Measurements from ENCODE around the gene KIAA0586. TPM values are rescaled to one million over a fixed set of nuclear protein-coding genes. Genes with fewer than 3 reads are reported as not detected.

Gene KIAA0586
- total and polyA plus RNA-seq, 2 of the 4 experiments (the other 2 are of a cell fraction): 9.4 to 36.7 TPM

DNA sequence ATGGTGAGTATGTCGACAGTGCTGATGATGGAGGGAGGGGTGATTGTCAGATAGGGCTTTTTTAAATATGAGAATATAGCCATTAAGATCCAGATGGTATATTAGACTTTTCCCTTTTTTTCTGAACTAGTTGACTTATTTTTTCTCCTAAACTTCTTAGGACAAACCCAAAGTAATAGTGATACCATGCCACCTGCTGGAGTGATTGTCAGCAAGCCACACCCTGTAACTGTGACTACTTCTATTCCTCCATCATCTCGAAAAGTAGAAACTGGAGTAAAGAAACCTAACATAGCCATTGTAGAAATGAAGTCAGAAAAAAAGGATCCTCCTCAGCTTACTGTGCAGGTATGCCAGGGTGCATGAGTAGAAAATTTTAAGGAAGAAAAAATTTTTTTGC lies 40.1 kb downstream of the KIAA0586 start:
- dilution Hi-C loops (cut with HindIII; ENCODE audit: low sequenced_read_pairs, unreplicated experiment) (no loop called here), in situ Hi-C loops (cut with MboI; ENCODE audit: low sequenced_read_pairs) (no loop called here), intact Hi-C loops (cut with micrococcal nuclease) (no loop called here)
- Histone ChIP-seq H4K5ac (ENCODE audit: low read depth, low read length) (no peak overlapping the region), H4K8ac (ENCODE audit: low read depth in 2 of 2, low read length in 2 of 2) (no peak overlapping the region), H2BK120ac (ENCODE audit: low read depth, low read length) (no peak overlapping the region), H2AFZ (replicated peaks; ENCODE audit: low read length, poor library complexity) (no peak overlapping the region), H4K91ac (ENCODE audit: insufficient read depth, low read depth, low read length) (no peak overlapping the region), H4K20me1 (ENCODE audit: insufficient read depth, low read length) (no peaks in the 10 kb centered on the region), H3K9me3 (ENCODE audit: control insufficient read depth, insufficient read depth, low read length) (no peaks in the 10 kb centered on the region), H3K23ac (ENCODE audit: low read depth, low read length) (no peak overlapping the region), H3K56ac (ENCODE audit: extremely low read depth, insufficient read depth, low read length) (no peak overlapping the region), H3K27ac (ENCODE audit: insufficient read depth, low read length) (no peak overlapping the region), H3K9me1 (ENCODE audit: insufficient read depth, low read length) (peaks cover 4% of the 10 kb centered on the region), H3K9ac (ENCODE audit: low read depth, low read length) (no peak overlapping the region), H3K4me3 (ENCODE audit: insufficient read depth, low read depth, low read length) (no peak overlapping the region), H3K14ac (replicated peaks; ENCODE audit: low read depth, low read length) (no peak overlapping the region), H2AK9ac (replicated peaks; ENCODE audit: low read depth, low read length, poor library complexity) (no peak overlapping the region), H3K36me3 (ENCODE audit: control insufficient read depth, insufficient read depth, low read length) (peaks cover 10% of the 10 kb centered on the region), H3K4me1 (ENCODE audit: control insufficient read depth, insufficient read depth, low read length) (0 out of 2 replicates have a peak, but pooled peaks cover 2% of the 10 kb centered on the region), H2BK15ac (ENCODE audit: low read depth, low read length) (no peak overlapping the region), H3K79me1 (ENCODE audit: low read depth in 1 of 2, low read length in 2 of 2) (no peaks in the 10 kb centered on the region), H3K27me3 (ENCODE audit: control insufficient read depth, insufficient read depth, low read length) (no peaks in the 10 kb centered on the region), H2BK20ac (ENCODE audit: low read depth, low read length) (no peak overlapping the region), H2BK5ac (ENCODE audit: low read depth, low read length, poor library complexity, severe bottlenecking) (no peak overlapping the region), H3K4ac (ENCODE audit: low read depth, low read length) (no peak overlapping the region), H3K18ac (ENCODE audit: low read depth, low read length) (no peak overlapping the region), H3K4me2 (ENCODE audit: low read depth, low read length) (no peak overlapping the region), H2AK5ac (ENCODE audit: low read depth, low read length) (no peak overlapping the region)
- ATAC-seq (ENCODE audit: low read depth) (no peak), DNase-seq (no peak)
- ChIA-PET POLR2A (ENCODE audit: unreplicated experiment) (no interaction called here), CTCF (no interaction called here)
- no peak for TF ChIP-seq SMC3 (IDR thresholded peaks at IDR 0.05; ENCODE audit: low read depth, low read length)
- no peak for TF ChIP-seq NFE2L2 (IDR thresholded peaks at IDR 0.05; ENCODE audit: low read depth, low read length)
- TF ChIP-seq, protein P1, sequence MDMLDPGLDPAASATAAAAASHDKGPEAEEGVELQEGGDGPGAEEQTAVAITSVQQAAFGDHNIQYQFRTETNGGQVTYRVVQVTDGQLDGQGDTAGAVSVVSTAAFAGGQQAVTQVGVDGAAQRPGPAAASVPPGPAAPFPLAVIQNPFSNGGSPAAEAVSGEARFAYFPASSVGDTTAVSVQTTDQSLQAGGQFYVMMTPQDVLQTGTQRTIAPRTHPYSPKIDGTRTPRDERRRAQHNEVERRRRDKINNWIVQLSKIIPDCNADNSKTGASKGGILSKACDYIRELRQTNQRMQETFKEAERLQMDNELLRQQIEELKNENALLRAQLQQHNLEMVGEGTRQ (IDR thresholded peaks at IDR 0.05; ENCODE audit: low read depth, low read length): no peak
- no peak for TF ChIP-seq CHD1 (IDR thresholded peaks at IDR 0.05; ENCODE audit: low read depth, low read length)
- no peak for TF ChIP-seq RFX5 (IDR thresholded peaks at IDR 0.05; ENCODE audit: low read depth, low read length)
- no peak for TF ChIP-seq FOS (IDR thresholded peaks at IDR 0.05; ENCODE audit: low read depth, low read length)
- no peak for TF ChIP-seq MXI1 (IDR thresholded peaks at IDR 0.05; ENCODE audit: borderline replicate concordance, low read depth, low read length)
- no peak for TF ChIP-seq BHLHE40 (IDR thresholded peaks at IDR 0.05; ENCODE audit: low read depth, low read length)
- TF ChIP-seq CEBPB (IDR thresholded peaks at IDR 0.05; ENCODE audit: low read depth, low read length): no peak
- no peak for TF ChIP-seq MAZ (IDR thresholded peaks at IDR 0.05; ENCODE audit: borderline replicate concordance, low read depth, low read length)
- TF ChIP-seq POLR2A (IDR thresholded peaks at IDR 0.05; ENCODE audit: low read depth, low read length): no peak
- TF ChIP-seq RAD21 (IDR thresholded peaks at IDR 0.05; ENCODE audit: low read length): no peak
- no peak for TF ChIP-seq RCOR1 (IDR thresholded peaks at IDR 0.05; ENCODE audit: insufficient replicate concordance, low read length)
- TF ChIP-seq, protein P2, sequence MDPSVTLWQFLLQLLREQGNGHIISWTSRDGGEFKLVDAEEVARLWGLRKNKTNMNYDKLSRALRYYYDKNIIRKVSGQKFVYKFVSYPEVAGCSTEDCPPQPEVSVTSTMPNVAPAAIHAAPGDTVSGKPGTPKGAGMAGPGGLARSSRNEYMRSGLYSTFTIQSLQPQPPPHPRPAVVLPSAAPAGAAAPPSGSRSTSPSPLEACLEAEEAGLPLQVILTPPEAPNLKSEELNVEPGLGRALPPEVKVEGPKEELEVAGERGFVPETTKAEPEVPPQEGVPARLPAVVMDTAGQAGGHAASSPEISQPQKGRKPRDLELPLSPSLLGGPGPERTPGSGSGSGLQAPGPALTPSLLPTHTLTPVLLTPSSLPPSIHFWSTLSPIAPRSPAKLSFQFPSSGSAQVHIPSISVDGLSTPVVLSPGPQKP (IDR thresholded peaks at IDR 0.05; ENCODE audit: borderline replicate concordance, low read depth, low read length): no peak
- TF ChIP-seq MAFK (IDR thresholded peaks at IDR 0.05; ENCODE audit: low read depth, low read length): no peak
- TF ChIP-seq, protein P3, sequence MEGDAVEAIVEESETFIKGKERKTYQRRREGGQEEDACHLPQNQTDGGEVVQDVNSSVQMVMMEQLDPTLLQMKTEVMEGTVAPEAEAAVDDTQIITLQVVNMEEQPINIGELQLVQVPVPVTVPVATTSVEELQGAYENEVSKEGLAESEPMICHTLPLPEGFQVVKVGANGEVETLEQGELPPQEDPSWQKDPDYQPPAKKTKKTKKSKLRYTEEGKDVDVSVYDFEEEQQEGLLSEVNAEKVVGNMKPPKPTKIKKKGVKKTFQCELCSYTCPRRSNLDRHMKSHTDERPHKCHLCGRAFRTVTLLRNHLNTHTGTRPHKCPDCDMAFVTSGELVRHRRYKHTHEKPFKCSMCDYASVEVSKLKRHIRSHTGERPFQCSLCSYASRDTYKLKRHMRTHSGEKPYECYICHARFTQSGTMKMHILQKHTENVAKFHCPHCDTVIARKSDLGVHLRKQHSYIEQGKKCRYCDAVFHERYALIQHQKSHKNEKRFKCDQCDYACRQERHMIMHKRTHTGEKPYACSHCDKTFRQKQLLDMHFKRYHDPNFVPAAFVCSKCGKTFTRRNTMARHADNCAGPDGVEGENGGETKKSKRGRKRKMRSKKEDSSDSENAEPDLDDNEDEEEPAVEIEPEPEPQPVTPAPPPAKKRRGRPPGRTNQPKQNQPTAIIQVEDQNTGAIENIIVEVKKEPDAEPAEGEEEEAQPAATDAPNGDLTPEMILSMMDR (conservative IDR thresholded peaks at IDR 0.05; ENCODE audit: low read depth, low read length): no peak
- WGBS, 2 experiments (ENCODE audit: extremely low coverage in 2 of 2, insufficient read length in 1 of 2): no CpG with 5 or more reads among the region's 2 CpGs
- BruUV-seq (replicated peaks): no TSS peak

Measured in IMR-90 (cell line).